Stimulated activated CD4-positive, alpha-beta T cell treated with anti-CD3 and anti-CD28 coated beads, Interleukin-4, amount 100 ng/mL, for 48 hours (primary cell): Measurements from ENCODE around the gene ULK4.

ENCODE experiments used
- DNase-seq, 2 donors: peaks; one replicate each; pipeline ENCODE4 v3.0.0-alpha.2; 2020; ENCODE audit warnings: low read depth in 2 of 2

ULK4 gene

GRCh38 chr3:41362638-41363559 lies 599.0 kb downstream of the ULK4 start:
- no peak for DNase-seq

GRCh38 chr3:41357271-41357670 lies 604.6 kb downstream of the ULK4 start:
- no peak for DNase-seq

GRCh38 chr3:41356775-41357174 lies 605.1 kb downstream of the ULK4 start:
- no peak for DNase-seq

GRCh38 chr3:41352510-41352909 lies 609.4 kb downstream of the ULK4 start:
- no peak for DNase-seq

GRCh38 chr3:41350441-41350840 lies 611.5 kb downstream of the ULK4 start:
- DNase-seq: no peak

GRCh38 chr3:41348401-41348800 lies 613.5 kb downstream of the ULK4 start:
- DNase-seq: no peak

GRCh38 chr3:41346698-41347270 lies 615.1 kb downstream of the ULK4 start:
- no peak for DNase-seq

GRCh38 chr3:41345788-41346187 lies 616.1 kb downstream of the ULK4 start:
- no peak for DNase-seq

GRCh38 chr3:41339758-41340157 lies 622.1 kb downstream of the ULK4 start:
- no peak for DNase-seq

GRCh38 chr3:41338276-41338675 lies 623.6 kb downstream of the ULK4 start:
- no peak for DNase-seq

- DNase-seq: no peak
These were observed 627.5 kb downstream of the ULK4 start for GRCh38 chr3:41334426-41334825.

- no peak for DNase-seq
These were observed 630.9 kb downstream of the ULK4 start for GRCh38 chr3:41331041-41331440.

GRCh38 chr3:41330465-41330864 lies 631.4 kb downstream of the ULK4 start:
- no peak for DNase-seq

GRCh38 chr3:41329881-41330280 lies 632.0 kb downstream of the ULK4 start:
- DNase-seq: no peak

GRCh38 chr3:41328926-41329325 lies 633.0 kb downstream of the ULK4 start:
- DNase-seq: no peak

GRCh38 chr3:41327718-41328117 lies 634.2 kb downstream of the ULK4 start:
- no peak for DNase-seq

- DNase-seq: no peak
These were observed 637.8 kb downstream of the ULK4 start for GRCh38 chr3:41324156-41324475.

- no peak for DNase-seq
These were observed 638.3 kb downstream of the ULK4 start for GRCh38 chr3:41323467-41324155.

- DNase-seq: no peak
These were observed 640.3 kb downstream of the ULK4 start for GRCh38 chr3:41321642-41321980.

- DNase-seq: no peak
These were observed 640.8 kb downstream of the ULK4 start for GRCh38 chr3:41320953-41321641.

GRCh38 chr3:41318520-41318919 lies 643.4 kb downstream of the ULK4 start:
- no peak for DNase-seq

GRCh38 chr3:41317718-41318117 lies 644.2 kb downstream of the ULK4 start:
- no peak for DNase-seq
